ENCODE data around the gene NAALADL2.

The NAALADL2 gene

GRCh38 chr3:175272392-175272791, 413.3 kb downstream of the NAALADL2 start:
- no peak for DNase-seq

DNA sequence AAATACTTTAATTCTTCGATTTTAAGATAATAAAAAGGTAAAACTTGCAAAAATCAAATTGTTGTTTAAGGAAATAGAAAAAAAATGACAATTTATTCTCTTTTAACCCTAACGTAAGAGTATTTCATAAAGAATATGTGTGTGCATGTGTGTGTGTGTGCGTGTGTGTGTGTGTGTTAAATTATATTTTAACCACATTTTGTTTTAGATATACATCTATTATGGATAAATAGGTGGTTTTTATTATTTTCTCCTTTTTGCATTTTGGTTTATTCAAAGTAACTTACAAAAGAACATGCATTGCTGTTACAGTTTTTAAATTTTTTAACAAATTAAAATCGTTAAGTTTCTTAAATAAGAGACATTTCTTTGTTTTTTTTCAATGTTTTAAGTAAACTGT, 414.4 kb downstream of the NAALADL2 start:
- DNase-seq, result no peak

GRCh38 chr3:175274056-175274455, 414.9 kb downstream of the NAALADL2 start:
- no peak for DNase-seq

DNA sequence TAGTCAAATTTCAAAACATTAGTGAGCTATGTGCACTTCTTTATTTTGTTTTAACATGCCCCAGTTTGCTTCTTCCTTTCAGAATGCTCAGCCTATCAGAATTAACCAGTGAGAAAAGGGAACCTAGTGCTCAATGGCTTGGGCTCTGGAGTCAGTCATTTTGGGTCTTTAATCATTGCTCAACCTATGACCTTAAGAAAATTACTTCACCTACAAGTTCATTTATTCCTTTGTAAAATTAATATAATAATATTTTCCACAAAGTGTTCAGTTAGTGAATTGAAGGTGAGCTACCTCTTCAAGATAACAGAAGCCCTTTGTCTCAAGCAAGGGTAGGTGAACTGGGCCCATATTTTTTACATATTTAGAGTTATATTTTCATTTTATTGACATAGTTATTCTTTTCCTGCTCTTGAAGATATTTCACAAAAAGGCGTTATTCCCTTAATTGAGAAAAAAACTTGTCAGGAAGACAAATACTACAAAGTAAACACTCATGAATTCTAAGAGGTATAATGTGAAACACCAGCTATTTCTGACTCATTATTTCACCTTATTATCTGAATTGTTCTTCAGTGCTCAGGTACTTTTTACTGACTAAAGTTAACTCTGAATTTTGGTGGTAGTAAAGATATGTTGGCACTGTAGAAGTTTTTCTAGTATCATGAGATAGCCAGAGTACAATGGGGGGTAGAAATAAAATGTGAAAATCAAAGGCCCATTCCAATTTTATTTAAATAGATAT, 415.5 kb downstream of the NAALADL2 start:
- no peak for DNase-seq

DNA sequence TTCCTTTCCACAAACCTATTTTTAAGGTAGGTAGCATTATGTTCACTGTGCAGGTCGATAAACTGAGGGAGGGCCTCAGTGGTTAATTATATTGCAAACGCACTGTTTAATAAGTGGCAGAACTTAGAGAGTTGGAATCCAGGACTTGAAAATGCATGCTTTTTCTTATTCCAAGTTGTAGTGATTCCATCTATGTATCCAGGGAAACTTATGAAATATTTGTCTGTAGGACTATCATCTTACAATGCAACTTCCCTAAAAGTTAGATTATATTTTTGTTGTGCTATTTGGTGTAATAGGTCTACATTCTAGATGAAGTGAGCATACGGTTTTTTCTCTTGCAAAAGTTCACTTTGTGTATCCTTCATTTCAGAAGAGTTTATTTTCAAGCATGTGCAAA, 419.5 kb downstream of the NAALADL2 start:
- DNase-seq, result no peak

DNA sequence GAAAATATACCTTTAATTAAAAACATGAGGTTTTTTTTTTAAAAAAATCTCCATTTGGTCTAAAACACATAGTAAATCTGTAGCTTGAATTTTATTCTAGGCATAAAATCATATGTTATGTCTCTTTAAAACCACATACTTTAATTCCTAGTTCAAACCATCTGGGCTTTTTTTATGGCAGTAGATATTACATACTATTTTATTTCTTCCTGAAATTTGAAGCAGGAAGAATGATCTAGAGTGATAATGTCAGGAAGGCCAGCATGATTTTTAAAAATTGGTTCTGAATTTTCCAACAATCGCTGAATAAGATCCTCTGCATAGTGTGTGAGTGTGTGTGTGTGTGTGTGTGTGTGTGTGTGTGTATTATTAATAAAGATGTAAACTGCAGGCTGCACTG, 420.3 kb downstream of the NAALADL2 start:
- no peak for DNase-seq

- DNase-seq, result no peak
These were observed 420.8 kb downstream of the NAALADL2 start for GRCh38 chr3:175279911-175280310.

- DNase-seq, result no peak
These were observed 428.3 kb downstream of the NAALADL2 start for GRCh38 chr3:175287361-175287963.

- DNase-seq, result no peak
These were observed 429.5 kb downstream of the NAALADL2 start for GRCh38 chr3:175288621-175289020.

- DNase-seq, result no peak
These were observed 435.7 kb downstream of the NAALADL2 start for GRCh38 chr3:175294793-175295192.

DNA sequence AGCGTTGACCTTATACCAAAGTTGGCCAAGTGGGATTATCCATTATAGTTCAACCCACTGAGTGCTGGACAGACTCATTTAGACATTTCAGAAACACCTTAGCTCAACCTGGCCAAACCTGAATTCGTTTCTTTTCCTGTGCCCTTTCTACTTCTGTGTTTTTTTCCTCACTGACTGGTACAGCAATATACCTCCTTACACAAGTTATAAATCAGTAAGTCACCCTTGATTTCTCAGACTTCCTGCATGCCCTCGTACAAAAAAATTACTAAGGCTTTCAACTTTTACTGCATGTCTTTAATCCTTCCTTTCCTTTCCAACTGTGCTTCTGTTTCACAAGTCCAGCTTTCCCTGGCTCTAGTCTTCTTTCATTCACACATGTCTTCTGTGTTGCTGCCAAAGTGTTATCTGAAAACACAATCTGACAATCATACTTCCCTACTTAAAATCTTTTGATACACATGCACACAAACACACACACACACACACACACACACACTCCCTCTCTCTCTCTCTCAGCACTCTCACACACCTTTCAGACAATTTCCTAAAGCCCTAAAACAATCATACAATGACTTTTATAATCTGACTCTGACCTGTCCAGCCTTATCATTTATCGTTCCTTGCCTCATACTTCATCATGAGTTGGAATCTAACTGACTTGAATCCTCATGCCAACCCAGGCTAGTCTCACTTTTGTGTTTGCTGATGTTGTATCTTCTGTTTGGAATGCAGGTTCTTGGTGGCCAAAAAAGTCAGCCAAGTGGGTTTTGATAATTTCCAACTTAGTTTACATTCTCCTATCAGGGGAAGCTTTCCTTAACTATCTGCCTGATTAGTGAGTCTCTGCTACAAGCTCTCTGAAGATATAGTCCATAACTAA, 436.4 kb downstream of the NAALADL2 start:
- no peak for DNase-seq

GRCh38 chr3:175297216-175297615, 438.1 kb downstream of the NAALADL2 start:
- DNase-seq, result no peak

GRCh38 chr3:175301741-175302140, 442.6 kb downstream of the NAALADL2 start:
- no peak for DNase-seq

- no peak for DNase-seq
These were observed 445.3 kb downstream of the NAALADL2 start for GRCh38 chr3:175304404-175304803.

DNA sequence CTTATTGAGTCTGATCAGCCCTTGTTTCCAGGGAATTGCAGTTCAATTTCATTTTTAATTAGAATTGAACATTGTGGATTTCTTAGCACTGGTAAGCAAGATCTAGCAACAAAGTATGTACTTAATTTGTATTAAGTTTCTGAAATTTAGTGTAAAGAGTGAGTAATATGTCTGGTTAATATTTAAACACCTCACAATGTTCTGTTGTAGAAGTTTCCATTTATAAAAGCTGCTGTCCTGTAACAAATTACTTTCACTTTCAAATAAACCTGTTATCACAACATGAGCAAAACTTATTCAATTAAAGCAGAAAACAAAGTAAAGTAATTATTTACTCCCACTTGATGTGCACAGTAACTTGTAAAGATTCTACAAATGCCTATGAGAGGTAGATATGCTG, 448.5 kb downstream of the NAALADL2 start:
- DNase-seq, result no peak

DNA sequence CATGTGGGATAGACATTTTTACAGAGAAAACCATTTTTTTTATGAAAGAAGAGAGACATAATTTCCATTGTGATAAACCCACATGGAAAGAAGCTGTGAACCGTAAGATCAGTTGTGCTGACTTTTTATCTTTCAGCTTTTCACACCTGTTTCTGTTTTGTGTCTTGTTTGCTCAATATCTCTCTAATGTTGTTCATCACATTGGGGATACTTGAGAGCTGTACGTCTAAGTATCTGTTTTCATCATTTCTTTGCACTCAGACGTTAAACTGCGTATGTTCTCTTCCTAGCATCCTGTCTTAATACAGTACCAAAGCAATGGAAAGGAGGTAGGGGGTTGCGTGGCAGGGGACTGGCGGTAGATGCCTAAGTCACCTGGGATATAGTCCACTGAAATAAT, 449.0 kb downstream of the NAALADL2 start:
- no peak for DNase-seq

DNA sequence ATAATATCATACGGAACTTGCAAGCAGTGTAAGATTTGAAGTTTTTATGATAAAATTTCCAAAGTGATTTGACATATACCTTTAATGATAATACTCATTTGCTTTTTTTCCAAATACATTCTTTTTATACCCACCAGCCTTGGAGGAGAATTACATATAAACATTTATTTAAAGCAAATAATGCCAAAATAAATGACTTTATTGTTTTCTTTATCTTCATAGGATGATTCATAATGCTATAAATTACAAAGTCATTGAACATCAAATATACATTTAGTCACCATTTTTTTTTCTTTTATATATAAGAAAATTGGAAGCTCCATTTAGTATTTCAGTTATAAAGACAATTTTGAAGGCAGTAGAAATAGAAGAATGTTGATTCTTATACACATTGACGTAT, 450.9 kb downstream of the NAALADL2 start:
- no peak for DNase-seq

DNA sequence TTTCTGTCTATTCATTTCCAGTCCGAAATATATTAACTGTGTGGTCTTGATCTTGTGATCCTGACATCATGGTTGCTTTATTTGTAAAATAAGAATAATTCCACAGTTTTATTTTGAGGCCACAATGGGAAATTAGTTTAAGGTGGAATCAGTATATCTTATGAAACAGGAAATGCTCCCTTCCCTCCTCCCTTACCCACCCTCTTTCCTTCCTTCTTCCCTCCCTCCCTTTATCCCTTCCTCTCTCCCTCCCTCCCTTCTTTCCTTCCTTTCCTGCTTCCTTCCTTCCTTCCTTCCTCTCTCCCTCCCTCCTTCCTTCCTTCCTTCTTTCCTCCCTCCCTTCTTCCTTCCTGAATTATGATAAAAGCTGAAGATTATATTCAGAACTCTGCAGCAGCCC, 452.3 kb downstream of the NAALADL2 start:
- DNase-seq, result no peak

GRCh38 chr3:175311946-175312345, 452.8 kb downstream of the NAALADL2 start:
- no peak for DNase-seq

- no peak for DNase-seq
These were observed 453.7 kb downstream of the NAALADL2 start for GRCh38 chr3:175312791-175313190.

- no peak for DNase-seq
These were observed 457.7 kb downstream of the NAALADL2 start for GRCh38 chr3:175316799-175317198.

GRCh38 chr3:175325440-175325839, 466.3 kb downstream of the NAALADL2 start:
- DNase-seq, result no peak

- DNase-seq, result no peak
These were observed 466.9 kb downstream of the NAALADL2 start for GRCh38 chr3:175326041-175326440.

DNA sequence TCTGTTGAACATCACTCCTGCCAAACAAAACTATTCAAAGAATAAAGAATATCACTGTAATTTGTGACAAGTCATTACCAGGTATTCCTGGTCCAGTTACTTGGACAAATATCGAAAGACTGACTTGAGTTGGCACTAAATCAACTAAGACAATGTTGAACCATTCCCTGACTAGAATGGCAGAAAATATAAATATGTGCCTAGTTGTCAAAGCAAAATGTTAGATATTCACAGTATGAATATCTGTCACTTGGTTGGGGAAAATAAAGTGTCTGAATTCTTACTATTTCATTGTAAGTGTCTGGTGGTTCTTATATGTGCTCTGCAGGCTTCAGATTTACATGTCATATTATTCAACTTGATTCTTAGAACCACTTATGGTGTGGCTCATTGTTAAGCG, 470.2 kb downstream of the NAALADL2 start:
- DNase-seq, result no peak
